HepG2 (cell line): Measurements from ENCODE around the gene SETD1A. TPM values are rescaled to one million over a fixed set of nuclear protein-coding genes. Genes with fewer than 3 reads are reported as not detected.

Experiments used
- FOXA1 ChIP-seq, 2 experiments: fragments of 450-650 bp in 1 of 2; sonication (generic) in 1 of 2; formaldehyde crosslinking in 1 of 2; IDR thresholded peaks; 2 replicates each; pipeline versions ENCODE4 v1.4.0 to v1.6.1; 2016 to 2020; ENCODE audit warnings: missing genetic modification reagents in 1 of 2
- NR1H2 ChIP-seq: sonication (generic); formaldehyde crosslinking; IDR thresholded peaks from 2 replicates; pipeline ENCODE4 v1.8.1; 2022; ENCODE audit warnings: low read depth, missing genetic modification reagents, borderline replicate concordance
- ZFP90 ChIP-seq: sonication (generic); formaldehyde crosslinking; IDR thresholded peaks from 2 replicates; pipeline ENCODE4 v1.8.0; 2022; ENCODE audit warnings: missing genetic modification reagents, mild to moderate bottlenecking, inconsistent platforms, borderline replicate concordance
- polyA plus RNA-seq, 8 experiments: library from polyadenylated mRNA; depleted of rRNA in 3 of 8; stranded (reverse) in 7 of 8; unstranded in 1 of 8; fragments of >200 nt; fragmentation: Illumina TruSeq in 4 of 8; extraction: Trizol in 4 of 8; gene quantifications; 2 replicates each; pipeline versions ENCODE4 v1.2.1 to v1.2.3, GENCODE V29; 2011 to 2016; ENCODE audit warnings: low read depth in 4 of 8, missing spikeins in 1 of 8, mixed read lengths in 1 of 8; ENCODE audit not compliant: insufficient read depth in 1 of 8
- total RNA-seq, 5 experiments: library from RNA; depleted of rRNA; stranded (reverse); fragments of >200 nt; fragmentation: Illumina TruSeq; extraction: Trizol; gene quantifications; 2 replicates each; pipeline ENCODE4 v1.2.3, GENCODE V29; 2016; ENCODE audit warnings: low read depth in 1 of 5
- TF ChIP-seq, protein P1 (sequence below): sonication (generic); formaldehyde crosslinking; IDR thresholded peaks from 2 replicates; pipeline ENCODE4 v1.5.1; 2020; ENCODE audit warnings: mild to moderate bottlenecking, missing genetic modification reagents, borderline replicate concordance
- TF ChIP-seq, protein P2 (sequence below): sonication (generic); formaldehyde crosslinking; IDR thresholded peaks from 2 replicates; pipeline ENCODE4 v1.5.0; 2020; ENCODE audit warnings: mild to moderate bottlenecking, missing genetic modification reagents, moderate library complexity
- TF ChIP-seq, protein P3 (sequence below): sonication (generic); formaldehyde crosslinking; IDR thresholded peaks from 2 replicates; pipeline ENCODE4 v1.4.0; 2020; ENCODE audit warnings: missing genetic modification reagents
- TF ChIP-seq, protein P4 (sequence below): sonication (generic); formaldehyde crosslinking; IDR thresholded peaks from 2 replicates; pipeline ENCODE4 v1.9.0; 2021; ENCODE audit warnings: mild to moderate bottlenecking, missing genetic modification reagents
- TF ChIP-seq, protein P5 (sequence below), 2 experiments: sonication (generic) in 1 of 2; formaldehyde crosslinking in 1 of 2; IDR thresholded peaks; 2 replicates each; pipeline versions ENCODE4 v1.5.1 to v1.6.1; 2011 to 2020; ENCODE audit warnings: borderline replicate concordance in 1 of 2, low read depth in 1 of 2, low read length in 1 of 2, mild to moderate bottlenecking in 1 of 2, missing genetic modification reagents in 1 of 2, moderate library complexity in 1 of 2

The SETD1A gene
- total and polyA plus RNA-seq, 2 of the 13 experiments (the other 11 are each of a cell fraction or from before 2014, with no cell fraction given), result 3.8 to 5.6 TPM

DNA sequence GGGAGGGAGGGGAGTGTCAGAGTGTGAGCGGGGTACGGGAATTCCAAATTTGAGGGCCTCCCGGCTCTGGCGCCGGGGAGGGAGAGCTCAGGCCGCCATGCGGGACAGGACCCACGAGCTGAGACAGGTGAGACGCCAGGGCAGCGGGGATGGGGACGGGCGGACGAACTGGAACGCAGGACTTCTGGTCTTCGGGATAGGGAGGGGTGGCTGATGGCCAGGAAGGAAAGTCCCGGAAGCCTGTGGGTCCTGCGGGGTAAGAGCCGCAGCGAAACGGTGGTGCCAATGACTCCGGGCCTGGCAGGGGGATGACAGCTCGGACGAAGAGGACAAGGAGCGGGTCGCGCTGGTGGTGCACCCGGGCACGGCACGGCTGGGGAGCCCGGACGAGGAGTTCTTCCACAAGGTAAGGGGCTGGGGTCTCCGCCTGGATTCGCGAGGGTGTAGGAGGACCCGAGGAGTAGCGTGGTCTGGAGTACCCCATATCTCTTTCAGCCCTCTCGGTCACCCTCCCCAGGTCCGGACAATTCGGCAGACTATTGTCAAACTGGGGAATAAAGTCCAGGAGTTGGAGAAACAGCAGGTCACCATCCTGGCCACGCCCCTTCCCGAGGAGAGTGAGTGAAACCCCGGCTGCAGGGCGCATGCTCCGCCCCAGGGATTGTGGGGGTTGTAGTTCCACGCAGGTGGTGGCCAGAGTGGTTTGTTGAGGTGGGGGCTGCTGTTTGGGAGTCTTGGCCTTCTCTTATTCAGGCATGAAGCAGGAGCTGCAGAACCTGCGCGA is 76.3 kb downstream of the SETD1A start (continued):
- TF ChIP-seq, protein P1, sequence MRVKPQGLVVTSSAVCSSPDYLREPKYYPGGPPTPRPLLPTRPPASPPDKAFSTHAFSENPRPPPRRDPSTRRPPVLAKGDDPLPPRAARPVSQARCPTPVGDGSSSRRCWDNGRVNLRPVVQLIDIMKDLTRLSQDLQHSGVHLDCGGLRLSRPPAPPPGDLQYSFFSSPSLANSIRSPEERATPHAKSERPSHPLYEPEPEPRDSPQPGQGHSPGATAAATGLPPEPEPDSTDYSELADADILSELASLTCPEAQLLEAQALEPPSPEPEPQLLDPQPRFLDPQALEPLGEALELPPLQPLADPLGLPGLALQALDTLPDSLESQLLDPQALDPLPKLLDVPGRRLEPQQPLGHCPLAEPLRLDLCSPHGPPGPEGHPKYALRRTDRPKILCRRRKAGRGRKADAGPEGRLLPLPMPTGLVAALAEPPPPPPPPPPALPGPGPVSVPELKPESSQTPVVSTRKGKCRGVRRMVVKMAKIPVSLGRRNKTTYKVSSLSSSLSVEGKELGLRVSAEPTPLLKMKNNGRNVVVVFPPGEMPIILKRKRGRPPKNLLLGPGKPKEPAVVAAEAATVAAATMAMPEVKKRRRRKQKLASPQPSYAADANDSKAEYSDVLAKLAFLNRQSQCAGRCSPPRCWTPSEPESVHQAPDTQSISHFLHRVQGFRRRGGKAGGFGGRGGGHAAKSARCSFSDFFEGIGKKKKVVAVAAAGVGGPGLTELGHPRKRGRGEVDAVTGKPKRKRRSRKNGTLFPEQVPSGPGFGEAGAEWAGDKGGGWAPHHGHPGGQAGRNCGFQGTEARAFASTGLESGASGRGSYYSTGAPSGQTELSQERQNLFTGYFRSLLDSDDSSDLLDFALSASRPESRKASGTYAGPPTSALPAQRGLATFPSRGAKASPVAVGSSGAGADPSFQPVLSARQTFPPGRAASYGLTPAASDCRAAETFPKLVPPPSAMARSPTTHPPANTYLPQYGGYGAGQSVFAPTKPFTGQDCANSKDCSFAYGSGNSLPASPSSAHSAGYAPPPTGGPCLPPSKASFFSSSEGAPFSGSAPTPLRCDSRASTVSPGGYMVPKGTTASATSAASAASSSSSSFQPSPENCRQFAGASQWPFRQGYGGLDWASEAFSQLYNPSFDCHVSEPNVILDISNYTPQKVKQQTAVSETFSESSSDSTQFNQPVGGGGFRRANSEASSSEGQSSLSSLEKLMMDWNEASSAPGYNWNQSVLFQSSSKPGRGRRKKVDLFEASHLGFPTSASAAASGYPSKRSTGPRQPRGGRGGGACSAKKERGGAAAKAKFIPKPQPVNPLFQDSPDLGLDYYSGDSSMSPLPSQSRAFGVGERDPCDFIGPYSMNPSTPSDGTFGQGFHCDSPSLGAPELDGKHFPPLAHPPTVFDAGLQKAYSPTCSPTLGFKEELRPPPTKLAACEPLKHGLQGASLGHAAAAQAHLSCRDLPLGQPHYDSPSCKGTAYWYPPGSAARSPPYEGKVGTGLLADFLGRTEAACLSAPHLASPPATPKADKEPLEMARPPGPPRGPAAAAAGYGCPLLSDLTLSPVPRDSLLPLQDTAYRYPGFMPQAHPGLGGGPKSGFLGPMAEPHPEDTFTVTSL (CRISPR knock-in tag), result no peak
- 0 out of 2 replicates have a peak, but pooled peaks have one; percentile 15 for TF ChIP-seq ZFP90 (CRISPR knock-in tag)
- TF ChIP-seq, protein P2, sequence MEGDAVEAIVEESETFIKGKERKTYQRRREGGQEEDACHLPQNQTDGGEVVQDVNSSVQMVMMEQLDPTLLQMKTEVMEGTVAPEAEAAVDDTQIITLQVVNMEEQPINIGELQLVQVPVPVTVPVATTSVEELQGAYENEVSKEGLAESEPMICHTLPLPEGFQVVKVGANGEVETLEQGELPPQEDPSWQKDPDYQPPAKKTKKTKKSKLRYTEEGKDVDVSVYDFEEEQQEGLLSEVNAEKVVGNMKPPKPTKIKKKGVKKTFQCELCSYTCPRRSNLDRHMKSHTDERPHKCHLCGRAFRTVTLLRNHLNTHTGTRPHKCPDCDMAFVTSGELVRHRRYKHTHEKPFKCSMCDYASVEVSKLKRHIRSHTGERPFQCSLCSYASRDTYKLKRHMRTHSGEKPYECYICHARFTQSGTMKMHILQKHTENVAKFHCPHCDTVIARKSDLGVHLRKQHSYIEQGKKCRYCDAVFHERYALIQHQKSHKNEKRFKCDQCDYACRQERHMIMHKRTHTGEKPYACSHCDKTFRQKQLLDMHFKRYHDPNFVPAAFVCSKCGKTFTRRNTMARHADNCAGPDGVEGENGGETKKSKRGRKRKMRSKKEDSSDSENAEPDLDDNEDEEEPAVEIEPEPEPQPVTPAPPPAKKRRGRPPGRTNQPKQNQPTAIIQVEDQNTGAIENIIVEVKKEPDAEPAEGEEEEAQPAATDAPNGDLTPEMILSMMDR, result no peak
- TF ChIP-seq NR1H2 (CRISPR knock-in tag), result 0 out of 2 replicates have a peak, but pooled peaks have one; percentile 29
- TF ChIP-seq FOXA1 (IDR thresholded peaks at IDR 0.05), result no peak
- TF ChIP-seq FOXA1 (CRISPR knock-in tag; IDR thresholded peaks at IDR 0.05), result no peak
- TF ChIP-seq, protein P3, sequence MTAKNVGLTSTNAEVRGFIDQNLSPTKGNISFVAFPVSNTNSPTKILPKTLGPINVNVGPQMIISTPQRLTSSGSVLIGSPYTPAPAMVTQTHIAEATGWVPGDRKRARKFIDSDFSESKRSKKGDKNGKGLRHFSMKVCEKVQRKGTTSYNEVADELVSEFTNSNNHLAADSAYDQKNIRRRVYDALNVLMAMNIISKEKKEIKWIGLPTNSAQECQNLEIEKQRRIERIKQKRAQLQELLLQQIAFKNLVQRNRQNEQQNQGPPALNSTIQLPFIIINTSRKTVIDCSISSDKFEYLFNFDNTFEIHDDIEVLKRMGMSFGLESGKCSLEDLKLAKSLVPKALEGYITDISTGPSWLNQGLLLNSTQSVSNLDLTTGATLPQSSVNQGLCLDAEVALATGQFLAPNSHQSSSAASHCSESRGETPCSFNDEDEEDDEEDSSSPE, result no peak
- TF ChIP-seq, protein P4, sequence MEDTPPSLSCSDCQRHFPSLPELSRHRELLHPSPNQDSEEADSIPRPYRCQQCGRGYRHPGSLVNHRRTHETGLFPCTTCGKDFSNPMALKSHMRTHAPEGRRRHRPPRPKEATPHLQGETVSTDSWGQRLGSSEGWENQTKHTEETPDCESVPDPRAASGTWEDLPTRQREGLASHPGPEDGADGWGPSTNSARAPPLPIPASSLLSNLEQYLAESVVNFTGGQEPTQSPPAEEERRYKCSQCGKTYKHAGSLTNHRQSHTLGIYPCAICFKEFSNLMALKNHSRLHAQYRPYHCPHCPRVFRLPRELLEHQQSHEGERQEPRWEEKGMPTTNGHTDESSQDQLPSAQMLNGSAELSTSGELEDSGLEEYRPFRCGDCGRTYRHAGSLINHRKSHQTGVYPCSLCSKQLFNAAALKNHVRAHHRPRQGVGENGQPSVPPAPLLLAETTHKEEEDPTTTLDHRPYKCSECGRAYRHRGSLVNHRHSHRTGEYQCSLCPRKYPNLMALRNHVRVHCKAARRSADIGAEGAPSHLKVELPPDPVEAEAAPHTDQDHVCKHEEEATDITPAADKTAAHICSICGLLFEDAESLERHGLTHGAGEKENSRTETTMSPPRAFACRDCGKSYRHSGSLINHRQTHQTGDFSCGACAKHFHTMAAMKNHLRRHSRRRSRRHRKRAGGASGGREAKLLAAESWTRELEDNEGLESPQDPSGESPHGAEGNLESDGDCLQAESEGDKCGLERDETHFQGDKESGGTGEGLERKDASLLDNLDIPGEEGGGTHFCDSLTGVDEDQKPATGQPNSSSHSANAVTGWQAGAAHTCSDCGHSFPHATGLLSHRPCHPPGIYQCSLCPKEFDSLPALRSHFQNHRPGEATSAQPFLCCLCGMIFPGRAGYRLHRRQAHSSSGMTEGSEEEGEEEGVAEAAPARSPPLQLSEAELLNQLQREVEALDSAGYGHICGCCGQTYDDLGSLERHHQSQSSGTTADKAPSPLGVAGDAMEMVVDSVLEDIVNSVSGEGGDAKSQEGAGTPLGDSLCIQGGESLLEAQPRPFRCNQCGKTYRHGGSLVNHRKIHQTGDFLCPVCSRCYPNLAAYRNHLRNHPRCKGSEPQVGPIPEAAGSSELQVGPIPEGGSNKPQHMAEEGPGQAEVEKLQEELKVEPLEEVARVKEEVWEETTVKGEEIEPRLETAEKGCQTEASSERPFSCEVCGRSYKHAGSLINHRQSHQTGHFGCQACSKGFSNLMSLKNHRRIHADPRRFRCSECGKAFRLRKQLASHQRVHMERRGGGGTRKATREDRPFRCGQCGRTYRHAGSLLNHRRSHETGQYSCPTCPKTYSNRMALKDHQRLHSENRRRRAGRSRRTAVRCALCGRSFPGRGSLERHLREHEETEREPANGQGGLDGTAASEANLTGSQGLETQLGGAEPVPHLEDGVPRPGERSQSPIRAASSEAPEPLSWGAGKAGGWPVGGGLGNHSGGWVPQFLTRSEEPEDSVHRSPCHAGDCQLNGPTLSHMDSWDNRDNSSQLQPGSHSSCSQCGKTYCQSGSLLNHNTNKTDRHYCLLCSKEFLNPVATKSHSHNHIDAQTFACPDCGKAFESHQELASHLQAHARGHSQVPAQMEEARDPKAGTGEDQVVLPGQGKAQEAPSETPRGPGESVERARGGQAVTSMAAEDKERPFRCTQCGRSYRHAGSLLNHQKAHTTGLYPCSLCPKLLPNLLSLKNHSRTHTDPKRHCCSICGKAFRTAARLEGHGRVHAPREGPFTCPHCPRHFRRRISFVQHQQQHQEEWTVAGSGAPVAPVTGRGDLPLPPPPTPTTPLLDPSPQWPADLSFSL, result no peak; the same call in 1 of the 2 replicates
- TF ChIP-seq, protein P5, sequence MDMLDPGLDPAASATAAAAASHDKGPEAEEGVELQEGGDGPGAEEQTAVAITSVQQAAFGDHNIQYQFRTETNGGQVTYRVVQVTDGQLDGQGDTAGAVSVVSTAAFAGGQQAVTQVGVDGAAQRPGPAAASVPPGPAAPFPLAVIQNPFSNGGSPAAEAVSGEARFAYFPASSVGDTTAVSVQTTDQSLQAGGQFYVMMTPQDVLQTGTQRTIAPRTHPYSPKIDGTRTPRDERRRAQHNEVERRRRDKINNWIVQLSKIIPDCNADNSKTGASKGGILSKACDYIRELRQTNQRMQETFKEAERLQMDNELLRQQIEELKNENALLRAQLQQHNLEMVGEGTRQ (IDR thresholded peaks at IDR 0.05; ENCODE audit: low read depth, low read length), result no peak
- TF ChIP-seq, protein P5 (CRISPR knock-in tag; IDR thresholded peaks at IDR 0.05; ENCODE audit: borderline replicate concordance), result no peak
